HL-60 (cell line): Measurements from ENCODE around the gene EFL1.

Experiments used
- GABPA ChIP-seq: IDR thresholded peaks from 2 replicates; pipeline ENCODE4 v1.6.1; 2012; ENCODE audit warnings: low read depth
- POLR2AphosphoS5 ChIP-seq: IDR thresholded peaks from 2 replicates; pipeline ENCODE4 v1.6.1; 2012; ENCODE audit warnings: low read depth
- TF ChIP-seq, protein P1 (sequence below): IDR thresholded peaks from one replicate; pipeline ENCODE4 v1.5.1; 2011; ENCODE audit warnings: low read length, control low read depth, inconsistent platforms; ENCODE audit not compliant: insufficient read depth
- TF ChIP-seq, protein P2 (sequence below): IDR thresholded peaks from 2 replicates; pipeline ENCODE4 v1.6.1; 2012; ENCODE audit warnings: low read depth; ENCODE audit not compliant: insufficient replicate concordance

DNA sequence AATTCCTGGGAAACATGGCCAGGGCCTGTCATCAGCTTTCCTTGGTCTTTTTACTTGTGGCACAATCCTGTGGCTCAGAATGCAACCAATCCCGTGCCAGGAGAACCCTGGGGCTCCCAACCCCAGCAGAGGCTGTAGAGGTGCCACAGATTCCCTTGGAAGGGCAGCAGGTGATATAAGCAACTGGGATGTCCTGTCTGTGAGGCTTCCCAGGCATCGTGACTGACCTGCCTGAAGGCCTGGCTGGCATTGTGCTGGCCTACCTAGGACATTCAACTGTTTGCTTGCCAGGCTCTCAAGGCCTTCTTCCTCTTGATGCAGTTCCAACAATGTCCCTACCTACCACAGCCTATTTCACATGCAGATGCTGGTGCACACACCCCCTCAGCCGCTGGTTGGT lies 144.5 kb downstream of the EFL1 start:
- TF ChIP-seq, protein P1, sequence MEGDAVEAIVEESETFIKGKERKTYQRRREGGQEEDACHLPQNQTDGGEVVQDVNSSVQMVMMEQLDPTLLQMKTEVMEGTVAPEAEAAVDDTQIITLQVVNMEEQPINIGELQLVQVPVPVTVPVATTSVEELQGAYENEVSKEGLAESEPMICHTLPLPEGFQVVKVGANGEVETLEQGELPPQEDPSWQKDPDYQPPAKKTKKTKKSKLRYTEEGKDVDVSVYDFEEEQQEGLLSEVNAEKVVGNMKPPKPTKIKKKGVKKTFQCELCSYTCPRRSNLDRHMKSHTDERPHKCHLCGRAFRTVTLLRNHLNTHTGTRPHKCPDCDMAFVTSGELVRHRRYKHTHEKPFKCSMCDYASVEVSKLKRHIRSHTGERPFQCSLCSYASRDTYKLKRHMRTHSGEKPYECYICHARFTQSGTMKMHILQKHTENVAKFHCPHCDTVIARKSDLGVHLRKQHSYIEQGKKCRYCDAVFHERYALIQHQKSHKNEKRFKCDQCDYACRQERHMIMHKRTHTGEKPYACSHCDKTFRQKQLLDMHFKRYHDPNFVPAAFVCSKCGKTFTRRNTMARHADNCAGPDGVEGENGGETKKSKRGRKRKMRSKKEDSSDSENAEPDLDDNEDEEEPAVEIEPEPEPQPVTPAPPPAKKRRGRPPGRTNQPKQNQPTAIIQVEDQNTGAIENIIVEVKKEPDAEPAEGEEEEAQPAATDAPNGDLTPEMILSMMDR: no peak
- no peak for TF ChIP-seq GABPA
- no peak for TF ChIP-seq POLR2AphosphoS5
- TF ChIP-seq, protein P2, sequence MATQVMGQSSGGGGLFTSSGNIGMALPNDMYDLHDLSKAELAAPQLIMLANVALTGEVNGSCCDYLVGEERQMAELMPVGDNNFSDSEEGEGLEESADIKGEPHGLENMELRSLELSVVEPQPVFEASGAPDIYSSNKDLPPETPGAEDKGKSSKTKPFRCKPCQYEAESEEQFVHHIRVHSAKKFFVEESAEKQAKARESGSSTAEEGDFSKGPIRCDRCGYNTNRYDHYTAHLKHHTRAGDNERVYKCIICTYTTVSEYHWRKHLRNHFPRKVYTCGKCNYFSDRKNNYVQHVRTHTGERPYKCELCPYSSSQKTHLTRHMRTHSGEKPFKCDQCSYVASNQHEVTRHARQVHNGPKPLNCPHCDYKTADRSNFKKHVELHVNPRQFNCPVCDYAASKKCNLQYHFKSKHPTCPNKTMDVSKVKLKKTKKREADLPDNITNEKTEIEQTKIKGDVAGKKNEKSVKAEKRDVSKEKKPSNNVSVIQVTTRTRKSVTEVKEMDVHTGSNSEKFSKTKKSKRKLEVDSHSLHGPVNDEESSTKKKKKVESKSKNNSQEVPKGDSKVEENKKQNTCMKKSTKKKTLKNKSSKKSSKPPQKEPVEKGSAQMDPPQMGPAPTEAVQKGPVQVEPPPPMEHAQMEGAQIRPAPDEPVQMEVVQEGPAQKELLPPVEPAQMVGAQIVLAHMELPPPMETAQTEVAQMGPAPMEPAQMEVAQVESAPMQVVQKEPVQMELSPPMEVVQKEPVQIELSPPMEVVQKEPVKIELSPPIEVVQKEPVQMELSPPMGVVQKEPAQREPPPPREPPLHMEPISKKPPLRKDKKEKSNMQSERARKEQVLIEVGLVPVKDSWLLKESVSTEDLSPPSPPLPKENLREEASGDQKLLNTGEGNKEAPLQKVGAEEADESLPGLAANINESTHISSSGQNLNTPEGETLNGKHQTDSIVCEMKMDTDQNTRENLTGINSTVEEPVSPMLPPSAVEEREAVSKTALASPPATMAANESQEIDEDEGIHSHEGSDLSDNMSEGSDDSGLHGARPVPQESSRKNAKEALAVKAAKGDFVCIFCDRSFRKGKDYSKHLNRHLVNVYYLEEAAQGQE: no peak
